K562 (cell line): Measurements from ENCODE around the gene PDLIM7. TPM values are rescaled to one million over a fixed set of nuclear protein-coding genes. Genes with fewer than 3 reads are reported as not detected.

Experiments
- C11orf30 ChIP-seq: fragments of 450-650 bp; IDR thresholded peaks from 2 replicates; pipeline ENCODE4 v1.6.1; 2016; ENCODE audit warnings: low read depth, mild to moderate bottlenecking
- CREBBP ChIP-seq: IDR thresholded peaks from one replicate; pipeline ENCODE4 v1.6.1; 2012; ENCODE audit warnings: low read depth, mild to moderate bottlenecking, control low read depth, inconsistent platforms, low read length
- ELF2 ChIP-seq: fragments of 250-450 bp; sonication (Bioruptor Pico); IDR thresholded peaks from 2 replicates; pipeline ENCODE4 v1.5.0; 2021; ENCODE audit warnings: mild to moderate bottlenecking
- HCFC1 ChIP-seq: IDR thresholded peaks from 2 replicates; pipeline ENCODE4 v1.6.1; 2012; ENCODE audit warnings: low read depth, low read length, improper control_type of control experiment
- HLTF ChIP-seq: fragments of 450-650 bp; IDR thresholded peaks from 2 replicates; pipeline ENCODE4 v1.6.1; 2016
- NEUROD1 ChIP-seq: fragments of 150-350 bp; IDR thresholded peaks from 2 replicates; pipeline ENCODE4 v1.6.1; 2014; ENCODE audit warnings: borderline replicate concordance, low read length, low read depth; ENCODE audit not compliant: partially characterized antibody
- OTX1 ChIP-seq: fragments of 450-650 bp; formaldehyde crosslinking; IDR thresholded peaks from 2 replicates; pipeline ENCODE4 v1.4.0; 2022; ENCODE audit warnings: mild to moderate bottlenecking
- PML ChIP-seq: IDR thresholded peaks from 2 replicates; pipeline ENCODE4 v1.6.1; 2012; ENCODE audit warnings: low read length, inconsistent platforms
- RBBP5 ChIP-seq: fragments of 200-600 bp; sonication (generic); IDR thresholded peaks from 2 replicates; pipeline ENCODE4 v1.6.1; 2012; ENCODE audit warnings: borderline replicate concordance, mild to moderate bottlenecking, low read length, control low read depth, inconsistent platforms; ENCODE audit not compliant: insufficient read depth, poor library complexity, severe bottlenecking
- SMARCC2 ChIP-seq: fragments of 450-650 bp; IDR thresholded peaks from 2 replicates; pipeline ENCODE4 v1.6.1; 2017; ENCODE audit warnings: antibody characterized with exemption, moderate library complexity, mild to moderate bottlenecking, low read depth
- SNIP1 ChIP-seq: fragments of 450-650 bp; IDR thresholded peaks from 2 replicates; pipeline ENCODE4 v1.7.1; 2017; ENCODE audit warnings: low read depth, mild to moderate bottlenecking
- SRSF3 ChIP-seq: fragments of 200-400 bp; formaldehyde crosslinking; IDR thresholded peaks from 2 replicates; pipeline ENCODE4 v1.6.1; 2016; ENCODE audit warnings: mild to moderate bottlenecking, low read length, moderate library complexity; ENCODE audit not compliant: insufficient read depth
- ZNF165 ChIP-seq: fragments of 250-450 bp; sonication (Bioruptor Pico); IDR thresholded peaks from 2 replicates; pipeline ENCODE4 v1.4.0; 2020; ENCODE audit warnings: borderline replicate concordance
- polyA plus RNA-seq, 8 experiments: library from polyadenylated mRNA; depleted of rRNA in 4 of 8; stranded (reverse) in 5 of 8; unstranded in 3 of 8; fragments of >200 nt; fragmentation: Nextera tagmentation in 2 of 8; fragmentation: Illumina TruSeq in 1 of 8; extraction: Ambion mirVana in 2 of 8; extraction: Trizol in 1 of 8; gene quantifications; 2 replicates each; pipeline versions ENCODE4 v1.2.1 to v1.2.3, GENCODE V29; 2011 to 2014; ENCODE audit warnings: inconsistent platforms in 1 of 8, missing spikeins in 1 of 8
- total RNA-seq, 7 experiments: library from RNA; depleted of rRNA in 6 of 7; stranded (reverse); fragments of >200 nt in 6 of 7; fragmentation: Illumina TruSeq in 2 of 7; extraction: Trizol in 2 of 7; gene quantifications; 2 replicates each; pipeline versions ENCODE4 v1.2.1 to v1.2.3, GENCODE V29; 2011 to 2021; ENCODE audit warnings: low replicate concordance in 1 of 7
- TF ChIP-seq, protein P1 (sequence below): IDR thresholded peaks from 3 replicates; pipeline ENCODE4 v1.6.1; 2011; ENCODE audit warnings: borderline replicate concordance, mild to moderate bottlenecking, moderate library complexity; ENCODE audit not compliant: insufficient read length; ENCODE audit errors: extremely low read depth
- TF ChIP-seq, protein P2 (sequence below): sonication (generic); formaldehyde crosslinking; IDR thresholded peaks from 2 replicates; pipeline ENCODE4 v1.8.1; 2022; ENCODE audit warnings: missing genetic modification reagents
- TF ChIP-seq, protein P3 (sequence below), 2 experiments: fragments of 250-450 bp in 1 of 2; fragments of 450-650 bp in 1 of 2; sonication (Bioruptor Pico) in 1 of 2; IDR thresholded peaks; 2 replicates each; pipeline versions ENCODE4 v1.6.1 to v1.8.0; 2016 to 2021; ENCODE audit warnings: mild to moderate bottlenecking in 2 of 2, moderate library complexity in 2 of 2, missing compliant biosample characterization in 1 of 2, missing genetic modification characterization in 1 of 2
- TF ChIP-seq, protein P4 (sequence below): fragments of 450-650 bp; IDR thresholded peaks from 2 replicates; pipeline ENCODE4 v1.6.1; 2017; ENCODE audit warnings: antibody characterized with exemption
- TF ChIP-seq, protein P5 (sequence below): fragments of 450-650 bp; IDR thresholded peaks from 2 replicates; pipeline ENCODE4 v1.6.1; 2016; ENCODE audit warnings: borderline replicate concordance

The PDLIM7 gene
- total and polyA plus RNA-seq, 9 of the 15 experiments (the other 6 are each of a cell fraction or from before 2014, with no cell fraction given): 2.1 to 124 (median 32.6) TPM

DNA sequence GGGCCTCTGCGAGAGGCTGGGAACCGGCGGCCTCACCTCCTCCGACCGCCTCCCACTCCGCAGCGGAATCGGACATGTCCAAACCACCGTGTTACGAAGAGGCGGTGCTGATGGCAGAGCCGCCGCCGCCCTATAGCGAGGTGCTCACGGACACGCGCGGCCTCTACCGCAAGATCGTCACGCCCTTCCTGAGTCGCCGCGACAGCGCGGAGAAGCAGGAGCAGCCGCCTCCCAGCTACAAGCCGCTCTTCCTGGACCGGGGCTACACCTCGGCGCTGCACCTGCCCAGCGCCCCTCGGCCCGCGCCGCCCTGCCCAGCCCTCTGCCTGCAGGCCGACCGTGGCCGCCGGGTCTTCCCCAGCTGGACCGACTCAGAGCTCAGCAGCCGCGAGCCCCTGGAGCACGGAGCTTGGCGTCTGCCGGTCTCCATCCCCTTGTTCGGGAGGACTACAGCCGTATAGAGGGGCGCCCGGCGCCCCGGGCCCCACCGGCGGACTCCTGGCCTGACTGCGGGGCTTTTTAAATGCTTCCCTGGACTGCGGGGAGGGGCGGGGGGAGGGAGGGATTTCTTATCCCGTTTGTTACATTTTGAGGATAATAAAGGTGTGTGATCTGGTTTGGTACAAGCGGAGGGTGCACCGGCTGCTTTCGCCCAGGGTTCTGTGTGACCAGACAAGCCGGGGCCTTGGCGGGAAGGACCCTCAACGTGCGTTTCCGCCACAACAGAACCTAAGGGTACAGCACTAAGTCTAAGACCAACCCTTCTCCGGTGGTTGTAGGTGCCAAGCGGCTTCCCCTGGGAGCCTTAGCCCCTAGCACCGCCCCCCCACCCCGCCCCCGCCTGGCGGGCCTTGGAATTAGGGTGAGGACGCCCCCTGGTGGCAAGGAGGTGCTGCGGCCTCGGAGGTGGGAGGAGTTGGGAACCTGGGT lies 41.5 kb downstream of the PDLIM7 start (continued):
- TF ChIP-seq, protein P1, sequence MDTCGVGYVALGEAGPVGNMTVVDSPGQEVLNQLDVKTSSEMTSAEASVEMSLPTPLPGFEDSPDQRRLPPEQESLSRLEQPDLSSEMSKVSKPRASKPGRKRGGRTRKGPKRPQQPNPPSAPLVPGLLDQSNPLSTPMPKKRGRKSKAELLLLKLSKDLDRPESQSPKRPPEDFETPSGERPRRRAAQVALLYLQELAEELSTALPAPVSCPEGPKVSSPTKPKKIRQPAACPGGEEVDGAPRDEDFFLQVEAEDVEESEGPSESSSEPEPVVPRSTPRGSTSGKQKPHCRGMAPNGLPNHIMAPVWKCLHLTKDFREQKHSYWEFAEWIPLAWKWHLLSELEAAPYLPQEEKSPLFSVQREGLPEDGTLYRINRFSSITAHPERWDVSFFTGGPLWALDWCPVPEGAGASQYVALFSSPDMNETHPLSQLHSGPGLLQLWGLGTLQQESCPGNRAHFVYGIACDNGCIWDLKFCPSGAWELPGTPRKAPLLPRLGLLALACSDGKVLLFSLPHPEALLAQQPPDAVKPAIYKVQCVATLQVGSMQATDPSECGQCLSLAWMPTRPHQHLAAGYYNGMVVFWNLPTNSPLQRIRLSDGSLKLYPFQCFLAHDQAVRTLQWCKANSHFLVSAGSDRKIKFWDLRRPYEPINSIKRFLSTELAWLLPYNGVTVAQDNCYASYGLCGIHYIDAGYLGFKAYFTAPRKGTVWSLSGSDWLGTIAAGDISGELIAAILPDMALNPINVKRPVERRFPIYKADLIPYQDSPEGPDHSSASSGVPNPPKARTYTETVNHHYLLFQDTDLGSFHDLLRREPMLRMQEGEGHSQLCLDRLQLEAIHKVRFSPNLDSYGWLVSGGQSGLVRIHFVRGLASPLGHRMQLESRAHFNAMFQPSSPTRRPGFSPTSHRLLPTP: no peak
- TF ChIP-seq, protein P2, sequence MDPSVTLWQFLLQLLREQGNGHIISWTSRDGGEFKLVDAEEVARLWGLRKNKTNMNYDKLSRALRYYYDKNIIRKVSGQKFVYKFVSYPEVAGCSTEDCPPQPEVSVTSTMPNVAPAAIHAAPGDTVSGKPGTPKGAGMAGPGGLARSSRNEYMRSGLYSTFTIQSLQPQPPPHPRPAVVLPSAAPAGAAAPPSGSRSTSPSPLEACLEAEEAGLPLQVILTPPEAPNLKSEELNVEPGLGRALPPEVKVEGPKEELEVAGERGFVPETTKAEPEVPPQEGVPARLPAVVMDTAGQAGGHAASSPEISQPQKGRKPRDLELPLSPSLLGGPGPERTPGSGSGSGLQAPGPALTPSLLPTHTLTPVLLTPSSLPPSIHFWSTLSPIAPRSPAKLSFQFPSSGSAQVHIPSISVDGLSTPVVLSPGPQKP (CRISPR knock-in tag): no peak
- TF ChIP-seq, protein P3, sequence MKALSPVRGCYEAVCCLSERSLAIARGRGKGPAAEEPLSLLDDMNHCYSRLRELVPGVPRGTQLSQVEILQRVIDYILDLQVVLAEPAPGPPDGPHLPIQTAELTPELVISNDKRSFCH (CRISPR knock-in tag; IDR thresholded peaks at IDR 0.05): no peak
- TF ChIP-seq, protein P3 (tag; IDR thresholded peaks at IDR 0.05): no peak
- TF ChIP-seq SRSF3 (no peak), CREBBP (no peak), ELF2 (no peak), HLTF (no peak), PML (no peak), RBBP5 (no peak), HCFC1 (peak; percentile 29; the same call in 1 of the 2 replicates), NEUROD1 (peak; percentile 26), C11orf30 (no peak), OTX1 (CRISPR knock-in tag) (no peak), SNIP1 (no peak), SMARCC2 (no peak), ZNF165 (CRISPR knock-in tag) (no peak)
- TF ChIP-seq, protein P4, sequence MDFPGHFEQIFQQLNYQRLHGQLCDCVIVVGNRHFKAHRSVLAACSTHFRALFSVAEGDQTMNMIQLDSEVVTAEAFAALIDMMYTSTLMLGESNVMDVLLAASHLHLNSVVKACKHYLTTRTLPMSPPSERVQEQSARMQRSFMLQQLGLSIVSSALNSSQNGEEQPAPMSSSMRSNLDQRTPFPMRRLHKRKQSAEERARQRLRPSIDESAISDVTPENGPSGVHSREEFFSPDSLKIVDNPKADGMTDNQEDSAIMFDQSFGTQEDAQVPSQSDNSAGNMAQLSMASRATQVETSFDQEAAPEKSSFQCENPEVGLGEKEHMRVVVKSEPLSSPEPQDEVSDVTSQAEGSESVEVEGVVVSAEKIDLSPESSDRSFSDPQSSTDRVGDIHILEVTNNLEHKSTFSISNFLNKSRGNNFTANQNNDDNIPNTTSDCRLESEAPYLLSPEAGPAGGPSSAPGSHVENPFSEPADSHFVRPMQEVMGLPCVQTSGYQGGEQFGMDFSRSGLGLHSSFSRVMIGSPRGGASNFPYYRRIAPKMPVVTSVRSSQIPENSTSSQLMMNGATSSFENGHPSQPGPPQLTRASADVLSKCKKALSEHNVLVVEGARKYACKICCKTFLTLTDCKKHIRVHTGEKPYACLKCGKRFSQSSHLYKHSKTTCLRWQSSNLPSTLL: no peak
- TF ChIP-seq, protein P5, sequence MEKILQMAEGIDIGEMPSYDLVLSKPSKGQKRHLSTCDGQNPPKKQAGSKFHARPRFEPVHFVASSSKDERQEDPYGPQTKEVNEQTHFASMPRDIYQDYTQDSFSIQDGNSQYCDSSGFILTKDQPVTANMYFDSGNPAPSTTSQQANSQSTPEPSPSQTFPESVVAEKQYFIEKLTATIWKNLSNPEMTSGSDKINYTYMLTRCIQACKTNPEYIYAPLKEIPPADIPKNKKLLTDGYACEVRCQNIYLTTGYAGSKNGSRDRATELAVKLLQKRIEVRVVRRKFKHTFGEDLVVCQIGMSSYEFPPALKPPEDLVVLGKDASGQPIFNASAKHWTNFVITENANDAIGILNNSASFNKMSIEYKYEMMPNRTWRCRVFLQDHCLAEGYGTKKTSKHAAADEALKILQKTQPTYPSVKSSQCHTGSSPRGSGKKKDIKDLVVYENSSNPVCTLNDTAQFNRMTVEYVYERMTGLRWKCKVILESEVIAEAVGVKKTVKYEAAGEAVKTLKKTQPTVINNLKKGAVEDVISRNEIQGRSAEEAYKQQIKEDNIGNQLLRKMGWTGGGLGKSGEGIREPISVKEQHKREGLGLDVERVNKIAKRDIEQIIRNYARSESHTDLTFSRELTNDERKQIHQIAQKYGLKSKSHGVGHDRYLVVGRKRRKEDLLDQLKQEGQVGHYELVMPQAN: 0 out of 2 replicates have a peak, but pooled peaks have one; percentile 28
